Right lobe of liver (tissue), 6 donors: ENCODE measurements around the gene GABPB2. TPM values are rescaled to one million over a fixed set of nuclear protein-coding genes. Genes with fewer than 3 reads are reported as not detected.
A peak's percentile ranks its signal among the peaks of the same experiment; 100 is the strongest.

ENCODE experiments used
- ATAC-seq, 4 donors: fragments of 200-7000 bp; cut with Tn5 transposase; one replicate each; pipeline ENCODE4 v1.9.1; 2020; ENCODE audit warnings: mild to moderate bottlenecking in 4 of 4, moderate library complexity in 4 of 4
- DNase-seq, 3 donors: peaks; one replicate each; pipeline ENCODE4 v3.0.0-alpha.2; 2020
- H3K27ac ChIP-seq, 3 donors: fragments of 200-600 bp; one replicate each; pipeline ENCODE4 v1.8.0; 2022
- H3K27me3 ChIP-seq, 2 donors: fragments of 200-600 bp; one replicate each; pipeline ENCODE4 v1.8.0; 2022
- H3K36me3 ChIP-seq, 4 donors: fragments of 200-600 bp; sonication (generic) in 1 of 4; one replicate each; pipeline versions ENCODE4 v1.5.1 to v1.8.0; 2017 to 2022; ENCODE audit warnings: control low read depth in 1 of 4
- H3K4me1 ChIP-seq, 4 donors: fragments of 200-600 bp; sonication (generic) in 1 of 4; one replicate each; pipeline versions ENCODE4 v1.5.1 to v1.8.0; 2017 to 2022; ENCODE audit warnings: control low read depth in 1 of 4
- H3K4me3 ChIP-seq, 3 donors: fragments of 200-600 bp; one replicate each; pipeline ENCODE4 v1.8.0; 2022
- H3K9me3 ChIP-seq, 4 donors: fragments of 200-600 bp; sonication (generic) in 1 of 4; one replicate each; pipeline versions ENCODE4 v1.5.1 to v1.8.0; 2017 to 2022; ENCODE audit warnings: control low read depth in 1 of 4
- CTCF ChIP-seq, 4 donors: fragments of 200-600 bp in 3 of 4; fragments of 450-650 bp in 1 of 4; IDR thresholded peaks; one replicate each; pipeline versions ENCODE4 v1.5.1 to v1.8.0; 2016 to 2022; ENCODE audit warnings: antibody characterized with exemption in 4 of 4, mild to moderate bottlenecking in 2 of 4
- POLR2A ChIP-seq: fragments of 450-650 bp; IDR thresholded peaks from one replicate; pipeline ENCODE4 v1.6.1; 2017; ENCODE audit warnings: antibody characterized with exemption, mild to moderate bottlenecking
- WGBS: methylation state at CpG from one replicate; pipeline ENCODE4 v1.1.6; 2018; ENCODE audit warnings: low coverage, low lambda C conversion rate; ENCODE audit not compliant: insufficient coverage; ENCODE audit errors: missing lambda C conversion rate; 5-methylcytosine and 5-hydroxymethylcytosine counted together
- intact Hi-C, 2 donors: fragments of 100-400 bp; cut with DNase I; formaldehyde crosslinking; loops; one replicate each; pipeline versions ENCODE4 v1.11.2 to v1.14.1; 2022
- total RNA-seq, 6 experiments: library from RNA; depleted of rRNA in 2 of 6; stranded (reverse); fragments of >200 nt in 2 of 6; fragmentation: NEBNext Ultra II Directional in 3 of 6; extraction: Animal tissue kit (Norgen Biotek cat#: 25700) in 3 of 6; gene quantifications; one replicate each; pipeline versions ENCODE4 v1.1.0 to v1.2.4, GENCODE V29; 2016 to 2023
- donor health status: DM: no; HTN: yes; CAD: no.
- donor health status: DM: no; HTN: no; CAD: no.
- donor health status: DM: no; HTN: no; CAD: no.
- donor health status: DM: no; HTN: yes; CAD: no.
- donor health status: DM: no; HTN: yes; CAD: no.

GABPB2 gene
- total RNA-seq, 6 experiments from 2014 or later = 2.0 to 6.5 (median 5.0) TPM

DNA sequence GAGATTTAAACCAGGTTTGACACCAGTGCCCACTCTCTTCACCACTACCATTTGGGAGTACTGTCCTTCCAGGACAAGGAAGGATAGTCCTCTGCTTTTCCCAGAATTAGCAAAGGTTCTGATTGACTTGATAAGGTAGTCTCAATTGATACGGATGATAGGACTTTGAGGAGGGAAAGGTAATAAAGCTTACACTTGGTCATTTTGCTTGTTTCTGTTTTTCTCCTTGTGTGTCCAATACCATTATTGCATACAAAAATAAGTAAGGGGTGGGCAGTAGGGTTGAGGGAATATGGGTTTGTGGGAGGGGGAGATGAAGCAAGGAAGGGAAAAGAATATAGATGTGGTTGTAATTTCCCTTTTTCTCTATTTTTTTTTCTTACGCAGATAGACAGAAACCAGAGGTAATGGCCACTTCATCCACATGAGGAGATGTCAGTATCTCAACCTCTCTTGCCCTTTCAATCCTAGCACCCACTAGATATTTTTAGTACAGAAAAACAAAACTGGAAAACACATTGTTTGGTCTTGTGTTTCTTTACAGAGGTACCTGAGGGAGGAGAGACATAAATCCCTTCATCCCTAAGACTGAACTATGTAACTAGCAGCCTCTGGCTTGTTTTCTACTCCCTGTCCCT, 20.4 kb upstream of the GABPB2 start:
- Histone ChIP-seq H3K9me3 (no peaks in the 10 kb centered on the region), H3K4me1 (peaks cover 0 to 7% (median 2%) of the 10 kb centered on the region in 4 donors), H3K36me3 (peaks cover 5 to 39% (median 20%) of the 10 kb centered on the region in 4 donors), H3K27ac (no peak overlapping the region), H3K4me3 (no peak overlapping the region), H3K27me3 (no peaks in the 10 kb centered on the region)
- ATAC-seq = no peak
- 73% methylated on average over 2 of the region's 2 CpGs for WGBS
- DNase-seq = no peak
- no peak for TF ChIP-seq CTCF (IDR thresholded peaks at IDR 0.05)
- no peak for TF ChIP-seq POLR2A
- intact Hi-C loops = no loop called here

DNA sequence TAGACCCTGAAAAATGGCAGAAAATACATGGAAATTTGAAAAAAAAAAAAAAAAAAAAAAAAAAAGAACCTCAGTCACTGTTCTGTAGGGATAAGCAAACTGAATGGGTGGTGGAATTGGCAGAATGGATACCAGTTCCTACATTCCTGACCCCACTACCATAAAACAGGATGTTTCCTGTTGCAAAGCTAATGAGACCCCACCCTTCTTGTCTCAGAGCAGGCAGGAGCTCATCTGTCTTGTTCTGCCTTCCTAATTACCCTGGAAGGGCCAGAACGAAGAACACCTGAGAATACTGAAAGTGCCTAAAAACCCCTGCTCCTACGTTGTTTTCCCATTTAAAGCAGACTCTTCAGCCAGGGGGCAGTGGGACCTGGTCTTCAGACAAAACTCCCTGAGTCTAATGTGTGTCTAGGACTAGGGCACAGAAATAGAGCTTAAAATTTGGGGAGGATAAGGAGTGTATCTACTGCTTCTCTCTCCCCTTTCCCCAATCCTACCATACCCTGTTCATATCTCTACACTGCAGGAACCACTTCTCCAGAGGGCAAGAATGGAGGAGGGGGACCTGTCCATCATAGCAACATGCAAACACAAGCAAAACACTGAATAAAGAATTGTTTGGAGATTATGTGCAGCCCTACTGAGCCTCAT, 19.1 kb upstream of the GABPB2 start:
- ATAC-seq = no peak
- intact Hi-C loops = no loop called here
- peaks cover 6 to 46% (median 22%) of the 10 kb centered on the region in 4 donors for H3K36me3 ChIP-seq
- WGBS = 100% methylated on average over 1 of the region's 2 CpGs
- H3K9me3 ChIP-seq = no peaks in the 10 kb centered on the region
- H3K4me3 ChIP-seq = no peak overlapping the region
- DNase-seq = no peak
- TF ChIP-seq CTCF (IDR thresholded peaks at IDR 0.05) (no peak), POLR2A (no peak)
- no peaks in the 10 kb centered on the region for H3K27me3 ChIP-seq
- no peak overlapping the region for H3K27ac ChIP-seq
- peaks cover 0 to 14% (median 2%) of the 10 kb centered on the region in 4 donors for H3K4me1 ChIP-seq

- Histone ChIP-seq H3K27me3 (no peaks in the 10 kb centered on the region), H3K27ac (no peak overlapping the region), H3K4me1 (peaks cover 0 to 17% (median 4%) of the 10 kb centered on the region in 4 donors), H3K36me3 (peaks cover 6 to 46% (median 22%) of the 10 kb centered on the region in 4 donors), H3K4me3 (no peak overlapping the region), H3K9me3 (no peaks in the 10 kb centered on the region)
- no peak for TF ChIP-seq POLR2A
- TF ChIP-seq CTCF (IDR thresholded peaks at IDR 0.05) = no peak
- intact Hi-C loops = no loop called here
- DNase-seq (no peak), ATAC-seq (no peak)
- 71% methylated on average over 4 of the region's 4 CpGs for WGBS
Observed at GRCh38 chr1:151054971-151055547, 15.5 kb upstream of the GABPB2 start.

DNA sequence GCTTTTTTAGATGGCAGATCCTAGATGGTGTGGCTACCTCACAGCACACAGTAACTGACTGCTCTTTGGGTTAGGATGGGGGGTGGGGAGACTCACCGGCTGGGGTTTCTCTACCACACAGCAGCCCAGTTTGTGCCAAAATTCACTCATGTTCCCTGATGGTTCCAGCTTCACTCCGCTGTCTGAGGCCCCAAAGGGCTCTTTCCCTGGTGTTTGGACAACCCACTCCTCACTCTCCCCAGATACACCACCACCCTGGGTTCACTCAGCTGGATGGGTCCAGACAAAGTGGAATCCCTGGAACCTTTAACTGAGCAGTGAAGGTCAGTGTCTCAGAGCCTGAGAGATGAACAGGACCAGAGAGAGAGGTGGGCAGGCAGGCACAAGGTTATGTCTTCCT, 15.0 kb upstream of the GABPB2 start:
- Histone ChIP-seq H3K4me3 (no peak overlapping the region), H3K27ac (peak overlapping the region in 1 of 3 donors; percentile 47), H3K27me3 (no peaks in the 10 kb centered on the region), H3K4me1 (peaks cover 0 to 18% (median 4%) of the 10 kb centered on the region in 4 donors), H3K36me3 (peaks cover 6 to 46% (median 22%) of the 10 kb centered on the region in 4 donors), H3K9me3 (no peaks in the 10 kb centered on the region)
- intact Hi-C loops = no loop called here
- no CpG with 5 or more reads among the region's 2 CpGs for WGBS
- TF ChIP-seq CTCF (IDR thresholded peaks at IDR 0.05) (no peak), POLR2A (no peak)
- ATAC-seq (no peak), DNase-seq (no peak)
